Upper lobe of right lung (tissue), 1 donor: Measurements from ENCODE around the gene ZNF441. TPM values are rescaled to one million over a fixed set of nuclear protein-coding genes. Genes with fewer than 3 reads are reported as not detected.

Experiments used
- ATAC-seq: fragments of 200-7000 bp; cut with Tn5 transposase; one replicate; pipeline ENCODE4 v1.9.1; 2020; ENCODE audit warnings: mild to moderate bottlenecking, moderate library complexity
- DNase-seq: peaks from one replicate; pipeline ENCODE4 v3.0.0-alpha.2; 2020
- H3K27ac ChIP-seq: fragments of 200-600 bp; one replicate; pipeline ENCODE4 v1.8.0; 2022
- H3K27me3 ChIP-seq: fragments of 200-600 bp; one replicate; pipeline ENCODE4 v1.8.0; 2022; ENCODE audit warnings: mild to moderate bottlenecking
- H3K36me3 ChIP-seq: fragments of 200-600 bp; one replicate; pipeline ENCODE4 v1.8.0; 2022
- H3K4me1 ChIP-seq: fragments of 200-600 bp; one replicate; pipeline ENCODE4 v1.8.0; 2022
- H3K4me3 ChIP-seq: fragments of 200-600 bp; one replicate; pipeline ENCODE4 v1.8.0; 2022; ENCODE audit warnings: mild to moderate bottlenecking
- H3K9me3 ChIP-seq: fragments of 200-600 bp; one replicate; pipeline ENCODE4 v1.8.0; 2022
- CTCF ChIP-seq: fragments of 200-600 bp; IDR thresholded peaks from one replicate; pipeline ENCODE4 v1.8.0; 2022; ENCODE audit warnings: antibody characterized with exemption
- intact Hi-C: fragments of 100-400 bp; cut with DNase I; formaldehyde crosslinking; loops from one replicate; pipeline ENCODE4 v1.11.0; 2022
- long read RNA-seq: library from polyadenylated mRNA; unstranded; transcript quantifications from one replicate; pipeline ENCODE4 v2.0.0, GENCODE V29; 2021
- total RNA-seq: library from RNA; stranded (reverse); fragmentation: NEBNext Ultra II Directional; extraction: Animal tissue kit (Norgen Biotek cat#: 25700); gene quantifications from one replicate; pipeline ENCODE4 v1.2.1, GENCODE V29; 2021
- donor health status: DM: no; HTN: yes; CAD: no; lungs with severe emphysema.

The ZNF441 gene
- total RNA-seq, result 10.0 TPM
- long read RNA-seq, full-length matches to known transcripts, result 9 of 15 reads
- long read RNA-seq, partial matches to known transcripts, result 1 of 15 reads
- long read RNA-seq, other reads (novel, unspliced or antisense), result 5 of 15 reads

- DNase-seq, result peak; percentile 99
- TF ChIP-seq CTCF, result no peak
- H3K9me3 ChIP-seq, result no peaks in the 10 kb centered on the region
- peak; percentile 99 for ATAC-seq
- H3K4me1 ChIP-seq, result peaks cover 14% of the 10 kb centered on the region
- peak within 1 kb of the TSS; percentile 95 for H3K27ac ChIP-seq
- no peaks in the 10 kb centered on the region for H3K36me3 ChIP-seq
- intact Hi-C loops, result no loop called here
- no peaks in the 10 kb centered on the region for H3K27me3 ChIP-seq
- H3K4me3 ChIP-seq, result peak within 1 kb of the TSS; percentile 77
Observed at GRCh38 chr19:11766597-11767591, at the start of gene ZNF441. Gene ZNF441 (plus strand): TSS chr19:11767000. CDS start chr19:11767194, 194 bp downstream.

GRCh38 chr19:11721681-11722080 is 45.1 kb upstream of the ZNF441 start:
- H3K4me1 ChIP-seq, result no peaks in the 10 kb centered on the region
- no peaks in the 10 kb centered on the region for H3K27me3 ChIP-seq
- peaks cover 44% of the 10 kb centered on the region for H3K36me3 ChIP-seq
- H3K9me3 ChIP-seq, result no peaks in the 10 kb centered on the region
- TF ChIP-seq CTCF, result no peak
- DNase-seq (no peak), ATAC-seq (no peak)
- no peak overlapping the region for H3K27ac ChIP-seq
- intact Hi-C loops, result no loop called here
- no peak overlapping the region for H3K4me3 ChIP-seq

GRCh38 chr19:11722414-11722813 is 44.4 kb upstream of the ZNF441 start:
- H3K9me3 ChIP-seq, result no peaks in the 10 kb centered on the region
- H3K4me3 ChIP-seq, result no peak overlapping the region
- H3K36me3 ChIP-seq, result peaks cover 44% of the 10 kb centered on the region
- ATAC-seq, result no peak
- intact Hi-C loops, result no loop called here
- no peak for DNase-seq
- TF ChIP-seq CTCF, result no peak
- H3K4me1 ChIP-seq, result no peaks in the 10 kb centered on the region
- H3K27me3 ChIP-seq, result no peaks in the 10 kb centered on the region
- no peak overlapping the region for H3K27ac ChIP-seq

- Histone ChIP-seq H3K27me3 (no peaks in the 10 kb centered on the region), H3K9me3 (no peaks in the 10 kb centered on the region), H3K27ac (no peak overlapping the region), H3K4me3 (no peak overlapping the region), H3K36me3 (peaks cover 15% of the 10 kb centered on the region), H3K4me1 (no peaks in the 10 kb centered on the region)
- intact Hi-C loops, result no loop called here
- DNase-seq (no peak), ATAC-seq (no peak)
- TF ChIP-seq CTCF, result no peak
Observed at GRCh38 chr19:11729586-11729985, 37.2 kb upstream of the ZNF441 start.

- H3K4me3 ChIP-seq, result no peak overlapping the region
- H3K4me1 ChIP-seq, result peaks cover 16% of the 10 kb centered on the region
- TF ChIP-seq CTCF, result no peak
- intact Hi-C loops, result no loop called here
- H3K36me3 ChIP-seq, result peaks cover 7% of the 10 kb centered on the region
- no peaks in the 10 kb centered on the region for H3K9me3 ChIP-seq
- H3K27ac ChIP-seq, result no peak overlapping the region
- no peak for DNase-seq
- no peaks in the 10 kb centered on the region for H3K27me3 ChIP-seq
- no peak for ATAC-seq
Observed at GRCh38 chr19:11735375-11735774, 31.4 kb upstream of the ZNF441 start.
